HEK293T (cell line): ENCODE results near the gene SERPINE1.
"Not testable (repeated sequence)": the region's sequence is repeated elsewhere in the genome, so short reads cannot be mapped to it uniquely, and the experiment has no call there.

Source experiments
- BHLHE40 ChIP-seq: fragments of 450-650 bp; IDR thresholded peaks from 2 replicates; pipeline ENCODE4 v1.6.1; 2016; ENCODE audit warnings: mild to moderate bottlenecking, moderate library complexity, borderline replicate concordance
- ELF4 ChIP-seq: fragments of 450-650 bp; IDR thresholded peaks from 2 replicates; pipeline ENCODE4 v1.6.1; 2017; ENCODE audit warnings: antibody characterized with exemption
- FOXA1 ChIP-seq: fragments of 450-650 bp; IDR thresholded peaks from 2 replicates; pipeline ENCODE4 v1.6.1; 2016; ENCODE audit warnings: mild to moderate bottlenecking
- FOXK2 ChIP-seq: fragments of 450-650 bp; IDR thresholded peaks from 2 replicates; pipeline ENCODE4 v1.6.1; 2016; ENCODE audit warnings: mild to moderate bottlenecking
- FOXM1 ChIP-seq: fragments of 450-650 bp; IDR thresholded peaks from 2 replicates; pipeline ENCODE4 v1.6.1; 2017; ENCODE audit warnings: mild to moderate bottlenecking, borderline replicate concordance
- HDGF ChIP-seq: fragments of 450-650 bp; IDR thresholded peaks from 2 replicates; pipeline ENCODE4 v1.6.1; 2017; ENCODE audit warnings: antibody characterized with exemption, borderline replicate concordance
- LEF1 ChIP-seq: fragments of 450-650 bp; IDR thresholded peaks from 2 replicates; pipeline ENCODE4 v1.6.1; 2017; ENCODE audit warnings: mild to moderate bottlenecking, borderline replicate concordance
- SP1 ChIP-seq: fragments of 450-650 bp; IDR thresholded peaks from 2 replicates; pipeline ENCODE4 v1.6.1; 2017
- SUZ12 ChIP-seq: fragments of 450-650 bp; IDR thresholded peaks from 2 replicates; pipeline ENCODE4 v1.6.1; 2016; ENCODE audit warnings: mild to moderate bottlenecking
- TARDBP ChIP-seq: fragments of 450-650 bp; IDR thresholded peaks from 2 replicates; pipeline ENCODE4 v1.6.1; 2016
- ZNF384 ChIP-seq: fragments of 450-650 bp; IDR thresholded peaks from 2 replicates; pipeline ENCODE4 v1.6.1; 2016
- TF ChIP-seq, protein P1 (sequence below): fragments of 450-650 bp; IDR thresholded peaks from 2 replicates; pipeline ENCODE4 v1.6.1; 2016

- not testable (repeated sequence) for TF ChIP-seq ELF4, SUZ12, FOXA1, HDGF, BHLHE40, SP1, ZNF384, TARDBP, FOXM1, LEF1, FOXK2
- TF ChIP-seq, protein P1, sequence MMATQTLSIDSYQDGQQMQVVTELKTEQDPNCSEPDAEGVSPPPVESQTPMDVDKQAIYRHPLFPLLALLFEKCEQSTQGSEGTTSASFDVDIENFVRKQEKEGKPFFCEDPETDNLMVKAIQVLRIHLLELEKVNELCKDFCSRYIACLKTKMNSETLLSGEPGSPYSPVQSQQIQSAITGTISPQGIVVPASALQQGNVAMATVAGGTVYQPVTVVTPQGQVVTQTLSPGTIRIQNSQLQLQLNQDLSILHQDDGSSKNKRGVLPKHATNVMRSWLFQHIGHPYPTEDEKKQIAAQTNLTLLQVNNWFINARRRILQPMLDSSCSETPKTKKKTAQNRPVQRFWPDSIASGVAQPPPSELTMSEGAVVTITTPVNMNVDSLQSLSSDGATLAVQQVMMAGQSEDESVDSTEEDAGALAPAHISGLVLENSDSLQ, result not testable (repeated sequence)
These were observed 23.2 kb upstream of the SERPINE1 start for GRCh38 chr7:101103701-101104100.
